T47D (cell line): ENCODE results near the gene SALL1.

Experiments
- DNase-seq, 2 experiments: peaks; one replicate each; pipeline versions ENCODE4 v3.0.0 to v3.0.0-alpha.2; 2011 to 2012; ENCODE audit warnings: low read depth in 1 of 2, low spot score in 1 of 2
- JUND ChIP-seq: IDR thresholded peaks from 2 replicates; pipeline ENCODE4 v1.6.1; 2012; ENCODE audit warnings: low read depth
- in situ Hi-C: cut with HindIII; loops from 2 replicates; pipeline ENCODE4 v1.10.0; 2016; ENCODE audit warnings: low sequenced_read_pairs, low pct_unique_long_range_greater_than_20kb

The SALL1 gene

GRCh38 chr16:51154271-51155171 lies 3.5 kb upstream of the SALL1 start:
- in situ Hi-C loops = no loop called here
- no peak for DNase-seq
- TF ChIP-seq JUND = no peak

GRCh38 chr16:51153577-51154031 lies 2.5 kb upstream of the SALL1 start:
- DNase-seq = no peak
- in situ Hi-C loops = no loop called here
- no peak for TF ChIP-seq JUND

GRCh38 chr16:51152691-51153576 lies 1.9 kb upstream of the SALL1 start:
- in situ Hi-C loops = no loop called here
- no peak for DNase-seq
- TF ChIP-seq JUND = no peak

DNA sequence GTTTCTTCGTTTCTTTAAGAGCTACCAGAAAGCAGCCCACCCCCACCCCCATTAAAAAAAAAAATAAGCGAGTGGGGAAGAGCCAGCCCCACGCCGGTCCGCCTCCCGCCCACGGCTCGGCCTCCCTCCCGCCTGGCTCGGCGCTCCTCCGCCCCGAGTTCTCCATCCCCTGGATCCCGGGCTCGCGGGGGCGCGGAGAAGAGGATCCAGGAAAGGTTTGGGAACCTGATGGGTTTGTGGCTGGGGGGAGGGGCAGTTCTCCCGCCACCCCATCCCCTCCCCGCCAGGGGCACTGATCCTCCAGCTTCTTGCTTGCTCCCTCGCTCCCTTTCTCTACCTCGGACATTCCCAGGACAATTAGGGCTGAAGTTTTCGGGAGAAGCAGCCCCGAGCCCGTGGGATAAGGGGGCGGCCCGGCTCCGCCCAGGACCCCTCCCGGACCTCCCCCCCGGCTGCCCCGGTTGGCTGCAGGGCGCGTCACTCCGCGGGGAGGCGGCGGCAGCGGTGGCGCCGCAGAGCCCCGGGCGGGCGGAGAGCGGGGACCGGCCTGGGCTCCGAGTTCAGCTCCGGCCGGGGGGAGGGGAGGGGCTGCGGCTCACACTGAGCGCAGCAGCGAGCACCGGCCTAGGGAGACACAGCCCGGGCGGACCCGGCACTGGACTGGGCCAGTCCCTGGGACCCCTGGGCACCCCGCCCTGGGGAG lies 1.0 kb upstream of the SALL1 start:
- in situ Hi-C loops = no loop called here
- no peak for TF ChIP-seq JUND
- DNase-seq = no peak

GRCh38 chr16:51151435-51151960 lies 428 bp upstream of the SALL1 start:
- DNase-seq = no peak
- TF ChIP-seq JUND = no peak
- in situ Hi-C loops = no loop called here

DNA sequence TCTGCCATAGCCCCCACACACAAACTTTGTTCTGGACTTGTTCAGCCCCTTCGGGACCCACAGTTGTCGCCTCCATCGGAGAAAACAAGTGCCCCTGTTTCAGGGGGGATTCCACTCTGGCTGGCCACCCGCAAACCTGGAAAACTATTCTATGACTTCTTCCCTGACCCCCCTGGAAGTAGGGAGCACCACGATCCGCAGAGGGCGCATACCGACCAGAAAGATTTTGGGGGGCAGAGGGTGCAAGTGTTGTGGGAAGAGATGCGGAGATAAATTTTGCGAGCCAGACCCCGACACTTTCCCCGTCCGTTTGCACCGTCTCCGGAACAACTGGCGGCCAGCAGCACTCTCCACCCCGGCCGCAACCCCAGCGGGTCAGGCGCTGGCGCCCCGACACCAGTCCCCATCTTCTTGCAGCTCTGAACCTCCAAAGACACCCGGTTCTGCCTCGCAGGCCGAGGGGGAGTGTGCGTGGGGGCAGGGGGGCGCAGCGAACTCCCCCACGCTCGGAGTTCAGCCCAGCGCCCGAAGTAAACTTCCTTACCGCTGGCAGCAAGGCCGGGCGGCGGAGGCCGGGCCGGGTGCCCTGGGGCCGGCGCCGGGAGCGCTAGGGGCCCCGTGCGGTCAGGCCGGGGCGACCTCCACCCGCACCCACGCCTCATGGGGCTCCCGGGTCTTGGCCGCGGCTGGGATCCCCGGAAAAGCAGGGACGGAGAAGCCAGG lies 744 bp downstream of the SALL1 start:
- in situ Hi-C loops = no loop called here
- DNase-seq = no peak
- no peak for TF ChIP-seq JUND

DNA sequence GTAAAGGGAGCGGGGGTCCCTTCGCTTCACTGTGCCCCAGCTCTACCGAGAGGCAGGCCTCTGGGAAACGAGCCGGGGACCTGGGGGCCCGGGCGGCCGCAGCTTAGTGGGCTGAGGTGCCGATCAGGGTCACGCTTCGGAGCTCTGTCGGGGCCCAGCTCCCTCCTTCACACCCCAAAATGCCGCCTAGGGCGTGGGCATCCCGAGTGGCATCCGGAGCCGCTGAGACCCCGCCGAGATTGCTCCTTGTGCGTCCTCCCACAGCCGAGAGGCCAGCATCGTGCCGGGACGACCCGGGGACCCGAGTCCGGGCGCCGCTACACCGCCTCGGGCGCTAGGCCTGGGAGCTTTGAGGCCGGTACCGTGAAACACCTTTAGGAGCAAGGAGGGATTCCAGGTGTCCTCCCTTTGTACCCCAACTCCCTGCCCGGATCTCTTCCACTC lies 1.3 kb downstream of the SALL1 start:
- TF ChIP-seq JUND = no peak
- no peak for DNase-seq
- in situ Hi-C loops = no loop called here

DNA sequence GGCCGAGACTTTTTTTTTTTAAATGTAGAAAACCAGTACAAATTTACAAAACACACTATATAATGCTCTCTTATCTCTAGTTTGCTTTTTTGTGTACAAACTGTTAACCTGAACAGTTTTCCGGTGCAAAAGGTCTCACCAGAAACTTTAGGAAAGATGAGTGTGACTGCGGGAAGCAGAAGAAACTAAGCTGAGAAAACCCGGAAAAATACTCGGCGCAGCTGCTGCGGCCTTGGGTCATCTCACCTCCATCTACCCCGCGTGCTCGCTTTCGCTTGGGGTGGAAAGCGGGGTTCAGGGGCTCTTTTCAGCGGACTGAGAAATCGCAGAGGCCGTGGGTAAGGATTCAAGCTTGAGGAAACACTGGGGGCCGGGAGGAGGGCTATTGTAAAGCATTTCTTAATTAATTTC lies 1.8 kb downstream of the SALL1 start:
- in situ Hi-C loops = no loop called here
- DNase-seq = no peak
- TF ChIP-seq JUND = no peak

DNA sequence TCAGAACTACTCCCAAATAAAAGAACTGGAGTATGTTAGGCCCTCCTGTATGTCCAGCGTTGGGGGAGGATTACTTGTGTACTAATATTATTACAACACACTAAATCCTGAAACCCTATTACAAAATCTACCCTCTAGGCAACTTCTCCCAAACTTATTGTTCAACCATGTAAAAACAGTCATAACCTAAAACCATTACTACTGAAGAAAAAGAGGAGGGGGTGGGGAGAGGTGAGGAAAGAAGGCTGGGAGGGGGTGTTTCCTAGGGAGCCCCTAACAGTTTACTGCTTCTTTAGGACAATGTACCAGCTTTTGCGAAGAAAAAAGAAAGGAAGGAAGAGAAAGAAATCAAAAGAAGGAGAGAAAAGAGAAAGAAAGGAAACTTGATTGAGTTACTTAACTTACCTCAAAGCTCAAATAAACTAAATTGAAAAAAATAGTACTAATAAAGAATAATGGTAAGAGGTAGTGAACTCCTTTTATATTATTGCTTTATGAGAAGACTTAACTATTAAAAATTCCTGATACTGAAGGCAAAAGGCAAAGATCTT lies 2.3 kb downstream of the SALL1 start:
- no peak for DNase-seq
- in situ Hi-C loops = no loop called here
- TF ChIP-seq JUND = no peak

DNA sequence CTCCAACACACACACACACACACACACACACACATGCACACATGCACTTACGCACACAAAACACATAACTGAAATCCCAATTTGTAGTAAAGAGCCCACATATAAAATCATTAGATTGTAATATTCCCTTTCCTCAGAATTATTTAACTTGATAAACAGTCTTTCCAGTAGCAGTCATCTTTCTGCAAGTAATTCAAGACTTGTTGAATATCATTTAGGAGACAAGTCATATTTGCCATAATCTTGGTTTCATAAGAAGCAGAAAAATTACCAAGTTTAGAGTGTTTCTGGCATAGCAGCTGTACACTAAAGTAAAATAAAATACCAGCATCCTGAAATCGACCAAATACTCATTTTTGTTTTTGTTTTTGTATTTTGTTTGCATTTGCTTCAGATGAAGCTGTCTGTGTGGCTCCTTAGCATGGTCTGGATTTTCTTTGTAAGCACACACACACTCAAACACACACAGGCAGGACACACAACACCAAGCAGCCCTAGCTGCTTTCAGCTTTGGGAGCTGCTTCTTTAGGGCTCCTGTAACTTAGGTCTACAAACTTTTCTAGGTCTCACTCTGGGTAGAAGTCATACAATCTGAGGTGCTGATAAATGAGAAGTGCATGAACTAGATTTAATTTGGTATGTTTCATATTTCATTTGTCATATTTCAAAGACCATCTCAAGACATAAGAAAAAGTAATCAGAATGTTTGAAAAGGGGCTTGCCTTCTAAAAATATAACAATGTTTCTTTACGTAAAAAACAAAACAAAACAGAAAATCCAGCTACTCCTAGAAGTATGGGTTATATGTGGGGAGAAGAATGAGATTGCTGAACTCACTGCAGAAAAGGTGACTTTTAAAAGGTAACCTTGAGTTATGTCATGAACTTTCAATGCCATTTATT lies 3.0 kb downstream of the SALL1 start:
- DNase-seq = no peak
- in situ Hi-C loops = no loop called here

More for the DNA sequence above, 3.0 kb downstream of the SALL1 start:
- TF ChIP-seq JUND = no peak
